ENCODE measurements around the gene MAX. TPM values are rescaled to one million over a fixed set of nuclear protein-coding genes. Genes with fewer than 3 reads are reported as not detected.
"Not testable (repeated sequence)": the region's sequence is repeated elsewhere in the genome, so short reads cannot be mapped to it uniquely, and the experiment has no call there.

The MAX gene
- total and polyA plus RNA-seq, 2 of the 13 experiments (the other 11 are each of a cell fraction or from before 2014, with no cell fraction given), result 28.5 to 29.3 TPM

GRCh38 chr14:65031321-65031720 lies 71.0 kb downstream of the MAX start:
- H2AFZ ChIP-seq (ENCODE audit: low read length); H3K9ac ChIP-seq (ENCODE audit: insufficient read depth, low read depth, low read length); FAIRE-seq; in situ Hi-C loops (cut with HindIII; ENCODE audit: extremely low pct_ligation_motif_present, low pct_unique_long_range_greater_than_20kb); H3K4me3 ChIP-seq (replicated peaks in 1 of 3; ENCODE audit: insufficient read depth in 1 of 3, low read depth in 2 of 3, low read length in 3 of 3); H4K20me1 ChIP-seq (ENCODE audit: insufficient read depth, low read length); H3K4me2 ChIP-seq (ENCODE audit: low read depth, low read length); BruUV-seq (replicated peaks); H3K9me3 ChIP-seq (ENCODE audit: low read length); H3K79me2 ChIP-seq (ENCODE audit: insufficient read depth, low read length); CTCF ChIA-PET (ENCODE audit: low intra/inter-chr PET ratio, low total read pairs); POLR2A ChIA-PET; H3K27ac ChIP-seq (ENCODE audit: extremely low read length, insufficient read depth, low read length); ATAC-seq; intact Hi-C loops (cut with micrococcal nuclease; ENCODE audit: unreplicated experiment); H3K27me3 ChIP-seq (ENCODE audit: control insufficient read depth in 1 of 2, insufficient read depth in 2 of 2, low read length in 2 of 2); DNase-seq (ENCODE audit: low spot score): not testable (repeated sequence)
- H3K4me1 ChIP-seq (ENCODE audit: insufficient read depth, low read length), result peaks cover 17% of the 10 kb centered on the region
- peak; percentile 41; the same call in 1 of the 2 replicates for TF ChIP-seq CEBPB (IDR thresholded peaks at IDR 0.05; ENCODE audit: borderline replicate concordance, low read depth, low read length)
- WGBS (ENCODE audit: low lambda C conversion rate), result 94% methylated on average over 10 of the region's 10 CpGs
- H3K36me3 ChIP-seq (replicated peaks in 1 of 2; ENCODE audit: control insufficient read depth in 1 of 2, insufficient read depth in 2 of 2, low read length in 2 of 2), result peaks cover 11 to 60% of the 10 kb centered on the region in 2 experiments

DNA sequence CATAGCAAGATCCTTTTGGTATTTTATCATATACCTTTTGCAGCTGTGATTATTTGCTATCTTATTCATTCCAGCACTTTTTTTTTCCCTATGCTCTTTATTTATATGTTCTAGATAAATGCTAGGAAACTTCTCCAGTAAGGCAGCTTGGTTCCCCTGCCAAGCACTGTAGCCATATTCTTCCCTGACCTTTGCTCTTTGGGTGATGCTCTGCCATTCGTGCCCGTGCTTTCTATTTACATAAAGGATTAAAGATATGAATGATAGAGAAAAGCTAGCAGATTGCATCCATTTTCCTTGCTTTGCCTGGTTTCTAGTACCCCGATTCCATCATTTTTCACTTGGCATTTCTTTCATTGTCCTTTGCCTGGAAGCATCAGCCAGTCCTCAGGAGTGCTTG lies 73.4 kb downstream of the MAX start:
- Histone ChIP-seq H3K79me2 (ENCODE audit: insufficient read depth, low read length) (no peaks in the 10 kb centered on the region), H3K4me2 (ENCODE audit: low read depth, low read length) (no peak overlapping the region), H3K9me3 (ENCODE audit: low read length) (no peaks in the 10 kb centered on the region), H3K27me3 (ENCODE audit: control insufficient read depth in 1 of 2, insufficient read depth in 2 of 2, low read length in 2 of 2) (no peaks in the 10 kb centered on the region), H3K27ac (ENCODE audit: extremely low read length, insufficient read depth, low read length) (no peak overlapping the region), H2AFZ (ENCODE audit: low read length) (no peak overlapping the region), H3K36me3 (replicated peaks in 1 of 2; ENCODE audit: control insufficient read depth in 1 of 2, insufficient read depth in 2 of 2, low read length in 2 of 2) (peaks cover 12 to 64% of the 10 kb centered on the region in 2 experiments), H3K9ac (ENCODE audit: insufficient read depth, low read depth, low read length) (no peak overlapping the region), H3K4me1 (ENCODE audit: insufficient read depth, low read length) (peaks cover 17% of the 10 kb centered on the region), H4K20me1 (ENCODE audit: insufficient read depth, low read length) (no peaks in the 10 kb centered on the region), H3K4me3 (replicated peaks in 1 of 3; ENCODE audit: insufficient read depth in 1 of 3, low read depth in 2 of 3, low read length in 3 of 3) (no peak overlapping the region)
- WGBS (ENCODE audit: low lambda C conversion rate), result 30% methylated on average over 3 of the region's 3 CpGs
- intact Hi-C loops (cut with micrococcal nuclease; ENCODE audit: unreplicated experiment), result no loop called here
- DNase-seq (ENCODE audit: low spot score), result peak; percentile 52
- ATAC-seq, result peak; percentile 64
- in situ Hi-C loops (cut with HindIII; ENCODE audit: extremely low pct_ligation_motif_present, low pct_unique_long_range_greater_than_20kb), result no loop called here
- POLR2A ChIA-PET, result interaction anchor here (1.3 kb wide), 1 partner anchor 42 kb away, joined by 4 read pairs; the partner anchor contains the start of gene FNTB
- FAIRE-seq, result no peak
- BruUV-seq (replicated peaks), result no TSS peak
- CTCF ChIA-PET (ENCODE audit: low intra/inter-chr PET ratio, low total read pairs), result no interaction called here
- TF ChIP-seq HNF4A (CRISPR knock-in tag; IDR thresholded peaks at IDR 0.05) (peak; percentile 75), NR2F1 (CRISPR knock-in tag; IDR thresholded peaks at IDR 0.05) (0 out of 4 replicates have a peak, but pooled peaks of 1 of the 2 experiments have one; percentile 29), NR2F6 (IDR thresholded peaks at IDR 0.05) (peak; percentile 49), NR2F6 (CRISPR knock-in tag; IDR thresholded peaks at IDR 0.05) (no peak), FOXA3 (CRISPR knock-in tag; IDR thresholded peaks at IDR 0.05) (0 out of 2 replicates have a peak, but pooled peaks have one; percentile 27), ZNF275 (CRISPR knock-in tag; IDR thresholded peaks at IDR 0.05; ENCODE audit: borderline replicate concordance) (no peak), KDM5A (IDR thresholded peaks at IDR 0.05; ENCODE audit: borderline replicate concordance, low read length) (no peak), MYC (CRISPR knock-in tag; IDR thresholded peaks at IDR 0.05; ENCODE audit: borderline replicate concordance) (no peak), PTBP1 (IDR thresholded peaks at IDR 0.05; ENCODE audit: low read depth, low read length, poor library complexity, severe bottlenecking) (no peak), FOXA1 (IDR thresholded peaks at IDR 0.05) (no peak), FOXA1 (CRISPR knock-in tag; IDR thresholded peaks at IDR 0.05) (peak; percentile 30; the same call in 1 of the 2 replicates), ZNF264 (CRISPR knock-in tag; IDR thresholded peaks at IDR 0.05) (peak; percentile 66; the same call in 1 of the 2 replicates), ZNF282 (IDR thresholded peaks at IDR 0.05; ENCODE audit: partially characterized antibody) (no peak), GATAD2A (CRISPR knock-in tag; IDR thresholded peaks at IDR 0.05) (0 out of 2 replicates have a peak, but pooled peaks have one; percentile 13)

Data from HepG2 (cell line).